GM12878 (cell line): ENCODE results near the gene LHX6. TPM values are rescaled to one million over a fixed set of nuclear protein-coding genes. Genes with fewer than 3 reads are reported as not detected.

ENCODE experiments used
- ATAC-seq: fragments of 200-7000 bp; cut with Tn5 transposase; 3 replicates; pipeline ENCODE4 v1.9.1; 2020; ENCODE audit warnings: mild to moderate bottlenecking, moderate library complexity
- BruUV-seq: library from RNA; stranded (reverse); fragments of 400-500 nt; replicated peaks from 2 replicates; lab custom pipeline; 2021; lab: Mats Ljungman, UMichigan
- CTCF ChIA-PET: fragments of 300-600 bp; sonication (Branson Sonifier 250); formaldehyde crosslinking; extraction: SDS; loops from one replicate; lab custom pipeline; 2021; ENCODE audit warnings: inconsistent platforms; lab: Yijun Ruan, JAX
- POLR2A ChIA-PET: fragments of 350-600 bp; formaldehyde crosslinking; extraction: SDS; loops from one replicate; lab custom pipeline; 2021; ENCODE audit warnings: inconsistent platforms; lab: Charles Lee
- RAD21 ChIA-PET: fragments of 300-600 bp; sonication (Branson Sonifier 250); formaldehyde crosslinking; loops from one replicate; lab custom pipeline; 2023; ENCODE audit warnings: antibody characterized with exemption; ENCODE audit not compliant: unreplicated experiment; lab: Charles Lee
- SMC1A ChIA-PET: fragments of 300-600 bp; sonication (Branson Sonifier 250); formaldehyde crosslinking; loops from one replicate; lab custom pipeline; 2023; ENCODE audit not compliant: unreplicated experiment, uncharacterized antibody; lab: Charles Lee
- DNase-seq: peaks from one replicate; pipeline ENCODE4 v3.0.0-alpha.2; 2011; ENCODE audit warnings: low read depth, low spot score
- FAIRE-seq: peaks from 3 replicates; lab custom pipeline; 2011; peaks lifted over from hg19 to GRCh38; lab: Jason Lieb, UNC
- H2AFZ ChIP-seq: 2 replicates; pipeline ENCODE4 v1.6.0; 2011; ENCODE audit warnings: low read depth, low read length, control low read depth; ENCODE audit not compliant: control insufficient read depth
- H3K27ac ChIP-seq: 2 replicates; pipeline ENCODE4 v1.5.1; 2011; ENCODE audit warnings: control low read depth; ENCODE audit not compliant: control insufficient read depth, insufficient read depth
- H3K27me3 ChIP-seq, 2 experiments: replicated peaks in 1 of 2; 2 replicates each; pipeline versions ENCODE4 v1.6.0 to v1.6.1; 2011; ENCODE audit warnings: low read length in 1 of 2; ENCODE audit not compliant: control insufficient read depth in 2 of 2, insufficient read depth in 2 of 2
- H3K36me3 ChIP-seq, 2 experiments: 2 replicates each; pipeline ENCODE4 v1.5.1; 2011; ENCODE audit warnings: low read length in 1 of 2; ENCODE audit not compliant: control insufficient read depth in 2 of 2, insufficient read depth in 2 of 2
- H3K4me1 ChIP-seq: 2 replicates; pipeline ENCODE4 v1.6.1; 2011; ENCODE audit warnings: mild to moderate bottlenecking, low read length, moderate library complexity, mixed read lengths; ENCODE audit not compliant: control insufficient read depth, insufficient read depth
- H3K4me2 ChIP-seq: 2 replicates; pipeline ENCODE4 v1.6.0; 2011; ENCODE audit warnings: control low read depth; ENCODE audit not compliant: control insufficient read depth, insufficient read depth
- H3K4me3 ChIP-seq: fragments of 200-600 bp; sonication (generic); 2 replicates; pipeline ENCODE4 v1.5.1; 2016
- H3K79me2 ChIP-seq: 2 replicates; pipeline ENCODE4 v1.6.0; 2011; ENCODE audit warnings: low read length; ENCODE audit not compliant: control insufficient read depth, insufficient read depth
- H3K9ac ChIP-seq: 2 replicates; pipeline ENCODE4 v1.8.0; 2011; ENCODE audit warnings: low read length, control low read depth, mixed read lengths; ENCODE audit not compliant: control insufficient read depth, insufficient read depth
- H3K9me3 ChIP-seq: replicated peaks from 3 replicates; pipeline ENCODE4 v1.5.1; 2011; ENCODE audit warnings: mild to moderate bottlenecking, low read length; ENCODE audit not compliant: control insufficient read depth, insufficient read depth
- H4K20me1 ChIP-seq: 2 replicates; pipeline ENCODE4 v1.6.0; 2011; ENCODE audit not compliant: control insufficient read depth, insufficient read depth
- ZNF384 ChIP-seq: IDR thresholded peaks from 2 replicates; pipeline ENCODE4 v1.6.1; 2012; ENCODE audit warnings: low read depth, mild to moderate bottlenecking, low read length, improper control_type of control experiment, borderline replicate concordance
- WGBS: methylation state at CpG from one replicate; pipeline ENCODE4 v1.1.6; 2016; ENCODE audit warnings: low lambda C conversion rate; ENCODE audit not compliant: insufficient replicate concordance, insufficient coverage; ENCODE audit errors: missing lambda C conversion rate; 5-methylcytosine and 5-hydroxymethylcytosine counted together
- in situ Hi-C: fragments of 300-500 bp; cut with MboI; formaldehyde crosslinking; loops from 9 replicates; pipeline ENCODE4 v1.14.3; 2018; ENCODE audit warnings: mixed read lengths
- intact Hi-C: fragments of 100-400 bp; cut with micrococcal nuclease; formaldehyde crosslinking; loops from one replicate; pipeline ENCODE4 v1.14.2; 2022; ENCODE audit not compliant: unreplicated experiment
- polyA plus RNA-seq, 11 experiments: library from polyadenylated mRNA; depleted of rRNA in 4 of 11; unstranded in 6 of 11; stranded (reverse) in 5 of 11; fragments of >200 nt; fragmentation: Nextera tagmentation in 4 of 11; fragmentation: Illumina TruSeq in 1 of 11; extraction: Ambion mirVana in 4 of 11; extraction: Trizol in 1 of 11; gene quantifications; 1 replicate in 1 of 11; 2 replicates in 10 of 11; pipeline versions ENCODE4 v1.2.1 to v1.2.3, GENCODE V29; 2011 to 2016; ENCODE audit warnings: inconsistent platforms in 2 of 11, missing spikeins in 2 of 11, low read depth in 1 of 11
- total RNA-seq, 4 experiments: library from RNA; depleted of rRNA in 3 of 4; stranded (reverse); fragments of >200 nt in 3 of 4; fragmentation: Illumina TruSeq in 1 of 4; extraction: Trizol in 1 of 4; gene quantifications; 2 replicates each; pipeline versions ENCODE4 v1.2.1 to v1.2.3, GENCODE V29; 2013 to 2021
- TF ChIP-seq, protein P1 (sequence below): fragments of 450-650 bp; IDR thresholded peaks from 2 replicates; pipeline ENCODE4 v1.6.1; 2017; ENCODE audit warnings: low read depth, mild to moderate bottlenecking, moderate library complexity
- TF ChIP-seq, protein P2 (sequence below): fragments of 150-350 bp; IDR thresholded peaks from 2 replicates; pipeline ENCODE4 v1.6.1; 2014; ENCODE audit warnings: mild to moderate bottlenecking, low read depth, low read length

LHX6 gene
- total and polyA plus RNA-seq, 10 of the 15 experiments (the other 5 are each of a cell fraction or from before 2014, with no cell fraction given) = not detected

DNA sequence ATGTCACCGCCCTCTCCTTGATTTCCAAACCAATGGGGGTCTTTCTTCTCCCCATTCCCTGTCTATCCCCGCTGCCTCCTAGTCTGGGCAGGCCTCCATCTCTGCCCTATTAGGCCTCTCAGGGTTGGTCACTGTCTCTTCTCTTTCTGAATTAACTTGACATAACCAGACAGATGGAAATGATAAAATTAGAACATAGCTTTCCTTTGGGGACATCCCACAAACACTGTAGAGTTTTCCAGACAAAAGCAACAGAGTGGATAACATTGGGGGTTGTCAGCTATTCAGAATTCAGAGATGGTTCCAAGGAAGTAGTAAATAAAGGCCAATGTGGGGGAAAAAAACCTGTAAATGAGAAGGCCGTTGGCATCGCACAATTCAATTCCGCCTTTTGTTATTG lies 24.7 kb downstream of the LHX6 start (continued):
- TF ChIP-seq, protein P1, sequence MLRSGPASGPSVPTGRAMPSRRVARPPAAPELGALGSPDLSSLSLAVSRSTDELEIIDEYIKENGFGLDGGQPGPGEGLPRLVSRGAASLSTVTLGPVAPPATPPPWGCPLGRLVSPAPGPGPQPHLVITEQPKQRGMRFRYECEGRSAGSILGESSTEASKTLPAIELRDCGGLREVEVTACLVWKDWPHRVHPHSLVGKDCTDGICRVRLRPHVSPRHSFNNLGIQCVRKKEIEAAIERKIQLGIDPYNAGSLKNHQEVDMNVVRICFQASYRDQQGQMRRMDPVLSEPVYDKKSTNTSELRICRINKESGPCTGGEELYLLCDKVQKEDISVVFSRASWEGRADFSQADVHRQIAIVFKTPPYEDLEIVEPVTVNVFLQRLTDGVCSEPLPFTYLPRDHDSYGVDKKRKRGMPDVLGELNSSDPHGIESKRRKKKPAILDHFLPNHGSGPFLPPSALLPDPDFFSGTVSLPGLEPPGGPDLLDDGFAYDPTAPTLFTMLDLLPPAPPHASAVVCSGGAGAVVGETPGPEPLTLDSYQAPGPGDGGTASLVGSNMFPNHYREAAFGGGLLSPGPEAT = no peak

DNA sequence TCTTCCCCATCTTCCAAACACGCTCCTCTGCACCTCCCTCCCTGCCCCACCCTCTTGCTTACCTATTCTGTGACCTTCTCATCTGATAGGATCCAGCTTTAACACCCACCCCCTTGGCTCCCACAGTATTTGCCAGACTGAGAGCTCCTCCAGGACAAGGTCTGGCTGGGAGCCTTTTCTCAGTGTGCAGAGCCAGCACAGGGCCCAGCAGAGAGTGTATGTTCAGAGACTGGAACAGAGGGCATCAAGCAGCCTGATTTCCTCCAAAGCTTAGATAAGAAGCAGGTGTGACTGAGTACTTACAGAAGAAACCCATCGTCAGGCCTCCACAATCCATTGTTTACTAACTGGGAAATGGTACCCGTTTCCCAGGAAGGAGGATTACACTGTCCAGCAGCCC lies 26.6 kb downstream of the LHX6 start:
- DNase-seq = no peak
- Histone ChIP-seq H3K4me2 (no peak overlapping the region), H3K9ac (no peak overlapping the region), H3K79me2 (no peaks in the 10 kb centered on the region), H4K20me1 (no peaks in the 10 kb centered on the region), H2AFZ (no peak overlapping the region), H3K4me1 (no peaks in the 10 kb centered on the region), H3K4me3 (no peak overlapping the region), H3K27ac (no peak overlapping the region), H3K36me3 (no peaks in the 10 kb centered on the region), H3K9me3 (no peaks in the 10 kb centered on the region)
- 13% methylated on average over 3 of the region's 3 CpGs for WGBS
- in situ Hi-C loops (no loop called here), intact Hi-C loops (no loop called here)
- BruUV-seq = no TSS peak
- ChIA-PET SMC1A (no interaction called here), RAD21 (no interaction called here), POLR2A (no interaction called here), CTCF (no interaction called here)
- FAIRE-seq = no peak
- ATAC-seq = no peak
- TF ChIP-seq, protein P2, sequence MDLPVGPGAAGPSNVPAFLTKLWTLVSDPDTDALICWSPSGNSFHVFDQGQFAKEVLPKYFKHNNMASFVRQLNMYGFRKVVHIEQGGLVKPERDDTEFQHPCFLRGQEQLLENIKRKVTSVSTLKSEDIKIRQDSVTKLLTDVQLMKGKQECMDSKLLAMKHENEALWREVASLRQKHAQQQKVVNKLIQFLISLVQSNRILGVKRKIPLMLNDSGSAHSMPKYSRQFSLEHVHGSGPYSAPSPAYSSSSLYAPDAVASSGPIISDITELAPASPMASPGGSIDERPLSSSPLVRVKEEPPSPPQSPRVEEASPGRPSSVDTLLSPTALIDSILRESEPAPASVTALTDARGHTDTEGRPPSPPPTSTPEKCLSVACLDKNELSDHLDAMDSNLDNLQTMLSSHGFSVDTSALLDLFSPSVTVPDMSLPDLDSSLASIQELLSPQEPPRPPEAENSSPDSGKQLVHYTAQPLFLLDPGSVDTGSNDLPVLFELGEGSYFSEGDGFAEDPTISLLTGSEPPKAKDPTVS = no peak
- no peak for TF ChIP-seq ZNF384
- TF ChIP-seq, all 136 proteins: peak for 0
- no peaks in the 10 kb centered on the region; a peak in 1 of 4 replicates for H3K27me3 ChIP-seq
